ENCODE results near the gene TCP1. TPM values are rescaled to one million over a fixed set of nuclear protein-coding genes. Genes with fewer than 3 reads are reported as not detected.

Gene TCP1
- total and polyA plus RNA-seq, 2 of the 13 experiments (the other 11 are each of a cell fraction or from before 2014, with no cell fraction given) = 116 to 553 TPM

GRCh38 chr6:159758031-159759001, 31.1 kb downstream of the TCP1 start (continued):
- 0 out of 2 replicates have a peak, but pooled peaks have one; percentile 17 for TF ChIP-seq MIER3 (CRISPR knock-in tag; IDR thresholded peaks at IDR 0.05; ENCODE audit: borderline replicate concordance)
- TF ChIP-seq ZBTB7B (CRISPR knock-in tag; IDR thresholded peaks at IDR 0.05) = no peak
- TF ChIP-seq ATF7-NPFF (CRISPR knock-in tag; IDR thresholded peaks at IDR 0.05; ENCODE audit: low read depth) = peak; percentile 16; the same call in 1 of the 2 replicates
- no peak for TF ChIP-seq ZBTB42 (CRISPR knock-in tag; IDR thresholded peaks at IDR 0.05)
- TF ChIP-seq ZNF20 (CRISPR knock-in tag; IDR thresholded peaks at IDR 0.05) = no peak
- TF ChIP-seq TRAFD1 (CRISPR knock-in tag; IDR thresholded peaks at IDR 0.05; ENCODE audit: borderline replicate concordance) = no peak
- TF ChIP-seq TFAP4 (IDR thresholded peaks at IDR 0.05; ENCODE audit: borderline replicate concordance, low read depth) = no peak
- TF ChIP-seq, protein P1, sequence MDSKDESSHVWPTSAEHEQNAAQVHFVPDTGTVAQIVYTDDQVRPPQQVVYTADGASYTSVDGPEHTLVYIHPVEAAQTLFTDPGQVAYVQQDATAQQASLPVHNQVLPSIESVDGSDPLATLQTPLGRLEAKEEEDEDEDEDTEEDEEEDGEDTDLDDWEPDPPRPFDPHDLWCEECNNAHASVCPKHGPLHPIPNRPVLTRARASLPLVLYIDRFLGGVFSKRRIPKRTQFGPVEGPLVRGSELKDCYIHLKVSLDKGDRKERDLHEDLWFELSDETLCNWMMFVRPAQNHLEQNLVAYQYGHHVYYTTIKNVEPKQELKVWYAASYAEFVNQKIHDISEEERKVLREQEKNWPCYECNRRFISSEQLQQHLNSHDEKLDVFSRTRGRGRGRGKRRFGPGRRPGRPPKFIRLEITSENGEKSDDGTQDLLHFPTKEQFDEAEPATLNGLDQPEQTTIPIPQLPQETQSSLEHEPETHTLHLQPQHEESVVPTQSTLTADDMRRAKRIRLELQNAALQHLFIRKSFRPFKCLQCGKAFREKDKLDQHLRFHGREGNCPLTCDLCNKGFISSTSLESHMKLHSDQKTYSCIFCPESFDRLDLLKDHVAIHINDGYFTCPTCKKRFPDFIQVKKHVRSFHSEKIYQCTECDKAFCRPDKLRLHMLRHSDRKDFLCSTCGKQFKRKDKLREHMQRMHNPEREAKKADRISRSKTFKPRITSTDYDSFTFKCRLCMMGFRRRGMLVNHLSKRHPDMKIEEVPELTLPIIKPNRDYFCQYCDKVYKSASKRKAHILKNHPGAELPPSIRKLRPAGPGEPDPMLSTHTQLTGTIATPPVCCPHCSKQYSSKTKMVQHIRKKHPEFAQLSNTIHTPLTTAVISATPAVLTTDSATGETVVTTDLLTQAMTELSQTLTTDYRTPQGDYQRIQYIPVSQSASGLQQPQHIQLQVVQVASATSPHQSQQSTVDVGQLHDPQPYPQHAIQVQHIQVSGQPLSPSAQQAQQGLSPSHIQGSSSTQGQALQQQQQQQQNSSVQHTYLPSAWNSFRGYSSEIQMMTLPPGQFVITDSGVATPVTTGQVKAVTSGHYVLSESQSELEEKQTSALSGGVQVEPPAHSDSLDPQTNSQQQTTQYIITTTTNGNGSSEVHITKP (CRISPR knock-in tag; IDR thresholded peaks at IDR 0.05; ENCODE audit: low read depth) = 0 out of 2 replicates have a peak, but pooled peaks have one; percentile 25
- 0 out of 2 replicates have a peak, but pooled peaks have one; percentile 21 for TF ChIP-seq ZBTB20 (CRISPR knock-in tag; IDR thresholded peaks at IDR 0.05; ENCODE audit: borderline replicate concordance, low read depth)
- no peak for TF ChIP-seq ZNF768 (CRISPR knock-in tag; IDR thresholded peaks at IDR 0.05)
- TF ChIP-seq GATAD2A (CRISPR knock-in tag; IDR thresholded peaks at IDR 0.05) = 0 out of 2 replicates have a peak, but pooled peaks have one; percentile 23
- TF ChIP-seq ZNF143 (CRISPR knock-in tag; IDR thresholded peaks at IDR 0.05) = no peak
- 0 out of 2 replicates have a peak, but pooled peaks have one; percentile 40 for TF ChIP-seq HNF4A (CRISPR knock-in tag; IDR thresholded peaks at IDR 0.05)
- TF ChIP-seq GABPA (IDR thresholded peaks at IDR 0.05; ENCODE audit: low read depth, low read length) = no peak
- no peak for TF ChIP-seq GABPA (CRISPR knock-in tag; IDR thresholded peaks at IDR 0.05; ENCODE audit: low read depth)
- TF ChIP-seq ZNF441 (CRISPR knock-in tag; IDR thresholded peaks at IDR 0.05; ENCODE audit: borderline replicate concordance) = no peak
- TF ChIP-seq FOXA1 (IDR thresholded peaks at IDR 0.05) = no peak
- TF ChIP-seq FOXA1 (CRISPR knock-in tag; IDR thresholded peaks at IDR 0.05) = no peak
- TF ChIP-seq TCF7L2 (IDR thresholded peaks at IDR 0.05; ENCODE audit: low read depth, low read length) = no peak
- TF ChIP-seq ZNF598 (CRISPR knock-in tag; IDR thresholded peaks at IDR 0.05; ENCODE audit: borderline replicate concordance) = no peak
- TF ChIP-seq HES4 (CRISPR knock-in tag; IDR thresholded peaks at IDR 0.05; ENCODE audit: borderline replicate concordance) = no peak
- 0 out of 2 replicates have a peak, but pooled peaks have one; percentile 16 for TF ChIP-seq HDAC1 (CRISPR knock-in tag; IDR thresholded peaks at IDR 0.05)
- peak in 1 of 2 experiments; percentile 50; a peak in 1 of 4 replicates for TF ChIP-seq POLR2A (IDR thresholded peaks at IDR 0.05; ENCODE audit: insufficient read depth in 1 of 2, low read depth in 2 of 2, low read length in 2 of 2)
- TF ChIP-seq ZNF205 (CRISPR knock-in tag; IDR thresholded peaks at IDR 0.05) = no peak

All from HepG2 (cell line).